HK-2 (cell line): ENCODE measurements around the gene HSF2BP.
"Not testable (repeated sequence)": the region's sequence is repeated elsewhere in the genome, so short reads cannot be mapped to it uniquely, and the experiment has no call there.

Experiments used
- DNase-seq: peaks from one replicate; pipeline ENCODE4 v3.0.0-alpha.2; 2018; ENCODE audit not compliant: unreplicated experiment

The HSF2BP gene

GRCh38 chr21:43516860-43517627 is 142.2 kb downstream of the HSF2BP start:
- DNase-seq, result not testable (repeated sequence)

- DNase-seq, result not testable (repeated sequence)
Measured at GRCh38 chr21:43516295-43516847, 142.9 kb downstream of the HSF2BP start.

DNA sequence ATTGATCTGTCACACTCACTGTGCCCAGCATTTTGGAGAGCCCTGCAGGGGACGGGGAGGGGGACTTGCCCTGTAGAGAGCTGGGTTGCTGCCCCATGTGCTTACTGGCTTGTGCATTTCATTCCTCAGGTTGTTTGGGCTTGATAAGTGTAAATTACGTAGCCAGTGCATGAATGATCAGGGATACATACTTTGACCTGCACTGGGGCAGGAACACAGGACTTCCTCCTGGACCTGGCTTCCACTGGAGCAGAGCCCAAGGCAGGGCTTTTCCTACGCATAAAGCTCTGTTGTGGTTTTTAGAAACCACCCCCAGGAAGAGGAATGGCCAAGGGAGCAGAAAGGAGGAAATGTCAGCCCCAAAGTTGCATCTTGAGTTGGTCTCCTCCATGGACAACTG is 144.5 kb downstream of the HSF2BP start:
- DNase-seq, result not testable (repeated sequence)

- not testable (repeated sequence) for DNase-seq
Measured at GRCh38 chr21:43513023-43513422, 146.3 kb downstream of the HSF2BP start.

GRCh38 chr21:43511209-43511608 is 148.1 kb downstream of the HSF2BP start:
- DNase-seq, result not testable (repeated sequence)

- not testable (repeated sequence) for DNase-seq
Measured at GRCh38 chr21:43510669-43511068, 148.6 kb downstream of the HSF2BP start.

DNA sequence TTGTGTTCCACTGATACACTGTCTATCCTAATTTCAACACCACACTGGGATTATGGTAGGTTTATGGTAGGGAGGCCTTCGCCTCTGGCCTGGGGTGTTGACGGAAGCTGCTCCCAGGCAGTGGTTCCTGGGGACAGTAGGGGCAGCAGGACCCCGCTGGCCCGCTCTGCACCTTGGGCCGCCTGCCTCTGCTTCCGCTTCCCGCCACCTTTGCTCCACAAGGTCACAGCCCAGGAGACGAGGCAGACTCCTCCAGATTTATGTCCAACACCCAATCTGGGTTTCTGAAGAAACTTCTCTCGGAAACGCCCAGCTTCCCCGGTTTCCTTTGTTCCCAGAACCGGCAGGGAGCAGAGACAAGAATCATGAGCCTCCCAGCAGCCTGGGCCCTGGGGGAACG is 155.4 kb downstream of the HSF2BP start:
- not testable (repeated sequence) for DNase-seq

- not testable (repeated sequence) for DNase-seq
Measured at GRCh38 chr21:43503075-43503750, 156.1 kb downstream of the HSF2BP start.

GRCh38 chr21:43502407-43503071 is 156.7 kb downstream of the HSF2BP start:
- not testable (repeated sequence) for DNase-seq

GRCh38 chr21:43498924-43499323 is 160.4 kb downstream of the HSF2BP start:
- not testable (repeated sequence) for DNase-seq

GRCh38 chr21:43498065-43498464 is 161.2 kb downstream of the HSF2BP start:
- DNase-seq, result not testable (repeated sequence)

- not testable (repeated sequence) for DNase-seq
Measured at GRCh38 chr21:43494279-43495012, 164.8 kb downstream of the HSF2BP start.

GRCh38 chr21:43493471-43493870 is 165.8 kb downstream of the HSF2BP start:
- DNase-seq, result not testable (repeated sequence)

DNA sequence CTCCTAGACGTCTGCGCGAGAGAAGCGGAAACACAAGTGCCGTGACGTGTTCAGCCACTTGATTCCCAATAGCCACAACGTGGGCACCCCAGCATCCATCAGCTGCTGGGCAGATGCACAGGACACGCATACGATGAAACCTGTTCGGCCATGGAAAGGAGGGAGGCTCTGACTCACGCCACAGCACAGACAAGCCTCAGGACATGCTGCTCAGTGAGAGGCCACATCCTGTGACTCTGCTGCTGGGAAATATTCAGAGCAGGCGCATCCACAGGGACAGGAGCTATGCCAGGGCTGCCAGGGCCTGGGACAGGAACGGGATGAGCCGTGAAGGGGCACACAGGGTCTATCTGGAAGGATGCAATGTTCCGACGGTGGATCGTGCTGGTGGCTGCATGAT is 171.1 kb downstream of the HSF2BP start:
- not testable (repeated sequence) for DNase-seq

- not testable (repeated sequence) for DNase-seq
Measured at GRCh38 chr21:43486051-43486450, 173.2 kb downstream of the HSF2BP start.

- not testable (repeated sequence) for DNase-seq
Measured at GRCh38 chr21:43485016-43485415, 174.3 kb downstream of the HSF2BP start.

- not testable (repeated sequence) for DNase-seq
Measured at GRCh38 chr21:43479197-43479596, 180.1 kb downstream of the HSF2BP start.
